B cell (primary cell): ENCODE measurements around the gene FRK. TPM values are rescaled to one million over a fixed set of nuclear protein-coding genes. Genes with fewer than 3 reads are reported as not detected.

Source experiments
- ATAC-seq: fragments of 200-7000 bp; cut with Tn5 transposase; one replicate; pipeline ENCODE4 v1.10.0; 2021; ENCODE audit warnings: low read depth, mild to moderate bottlenecking, moderate number of reproducible peaks, moderate library complexity
- CTCF ChIA-PET: fragments of 350-600 bp; sonication (Branson Sonifier 250); formaldehyde crosslinking; loops from one replicate; lab custom pipeline; 2021; ENCODE audit warnings: antibody characterized with exemption, inconsistent platforms; lab: Charles Lee
- POLR2A ChIA-PET: fragments of 350-600 bp; sonication (Branson Sonifier 250); formaldehyde crosslinking; loops from one replicate; lab custom pipeline; 2021; ENCODE audit warnings: antibody characterized with exemption; lab: Charles Lee
- DNase-seq: peaks from one replicate; pipeline ENCODE4 v3.0.0; 2013
- H2AFZ ChIP-seq: 2 replicates; pipeline ENCODE4 v1.6.1; 2012; ENCODE audit warnings: mild to moderate bottlenecking, low read depth, low read length; ENCODE audit not compliant: insufficient read depth, poor library complexity, severe bottlenecking
- H3K27ac ChIP-seq, 2 donors: 1 replicate in 1 of 2; 2 replicates in 1 of 2; pipeline ENCODE4 v1.5.1; 2012 to 2013; ENCODE audit warnings: low read length in 2 of 2, mild to moderate bottlenecking in 2 of 2, moderate library complexity in 1 of 2
- H3K27me3 ChIP-seq, 4 experiments: fragments of 200-600 bp in 1 of 4; sonication (generic) in 1 of 4; replicated peaks in 1 of 4; 1 replicate in 2 of 4; 2 replicates in 2 of 4; pipeline versions ENCODE4 v1.6.1 to v1.7.0; 2013 to 2016; ENCODE audit warnings: low read length in 3 of 4, mild to moderate bottlenecking in 2 of 4, mixed read lengths in 1 of 4, moderate library complexity in 1 of 4; ENCODE audit not compliant: insufficient read depth in 4 of 4, control insufficient read depth in 3 of 4; ENCODE audit errors: control extremely low read depth in 1 of 4
- H3K36me3 ChIP-seq, 2 experiments: replicated peaks in 1 of 2; 1 replicate in 1 of 2; 2 replicates in 1 of 2; pipeline versions ENCODE4 v1.6.1 to v1.7.1; 2013; ENCODE audit warnings: low read length in 1 of 2; ENCODE audit not compliant: insufficient read depth in 2 of 2, control insufficient read depth in 1 of 2; ENCODE audit errors: control extremely low read depth in 1 of 2, extremely low read depth in 1 of 2
- H3K4me1 ChIP-seq, 2 donors: fragments of 200-600 bp in 1 of 2; sonication (generic) in 1 of 2; 1 replicate in 1 of 2; 2 replicates in 1 of 2; pipeline versions ENCODE4 v1.5.1 to v1.6.1; 2013 to 2017; ENCODE audit warnings: low read length in 2 of 2; ENCODE audit not compliant: control insufficient read depth in 2 of 2, insufficient read depth in 2 of 2
- H3K4me2 ChIP-seq: replicated peaks from 2 replicates; pipeline ENCODE3; 2012; ENCODE audit warnings: mild to moderate bottlenecking, low read depth, low read length; ENCODE audit not compliant: poor library complexity, severe bottlenecking
- H3K4me3 ChIP-seq, 5 experiments: fragments of 200-600 bp in 1 of 5; sonication (generic) in 1 of 5; 1 replicate in 3 of 5; 2 replicates in 2 of 5; pipeline versions ENCODE4 v1.5.1 to v1.7.0; 2011 to 2016; ENCODE audit warnings: low read length in 4 of 5, mild to moderate bottlenecking in 4 of 5, low read depth in 2 of 5, control low read depth in 1 of 5, moderate library complexity in 1 of 5; ENCODE audit not compliant: insufficient read depth in 1 of 5; ENCODE audit errors: control extremely low read depth in 1 of 5, extremely low read depth in 1 of 5
- H3K79me2 ChIP-seq: fragments of 200-600 bp; sonication (generic); one replicate; pipeline ENCODE4 v1.6.0; 2016; ENCODE audit warnings: low read length; ENCODE audit not compliant: control insufficient read depth, insufficient read depth
- H3K9ac ChIP-seq: fragments of 200-600 bp; sonication (generic); 2 replicates; pipeline ENCODE4 v1.6.1; 2017; ENCODE audit warnings: mild to moderate bottlenecking, low read length, moderate library complexity
- H3K9me3 ChIP-seq, 3 donors: one replicate each; pipeline versions ENCODE4 v1.6.1 to v1.7.1; 2013; ENCODE audit warnings: low read length in 2 of 3; ENCODE audit not compliant: control insufficient read depth in 2 of 3, insufficient read depth in 1 of 3; ENCODE audit errors: control extremely low read depth in 1 of 3
- H4K20me1 ChIP-seq: 2 replicates; pipeline ENCODE4 v1.6.0; 2012; ENCODE audit warnings: mild to moderate bottlenecking, low read length; ENCODE audit not compliant: insufficient read depth, control insufficient read depth, poor library complexity, severe bottlenecking
- H3K27ac Mint-ChIP-seq: one replicate; pipeline ENCODE4 v1.8.0; 2021; ENCODE audit warnings: mixed read lengths
- H3K27me3 Mint-ChIP-seq: one replicate; pipeline ENCODE4 v1.8.0; 2021; ENCODE audit warnings: mixed read lengths
- H3K4me1 Mint-ChIP-seq: one replicate; pipeline ENCODE4 v1.8.0; 2021; ENCODE audit warnings: mixed read lengths
- H3K4me3 Mint-ChIP-seq: one replicate; pipeline ENCODE4 v1.8.0; 2021; ENCODE audit warnings: mixed read lengths
- H3K9me3 Mint-ChIP-seq: one replicate; pipeline ENCODE4 v1.8.0; 2022; ENCODE audit warnings: mixed read lengths; ENCODE audit not compliant: insufficient read depth
- EZH2 ChIP-seq: IDR thresholded peaks from 2 replicates; pipeline ENCODE4 v1.6.1; 2012; ENCODE audit warnings: borderline replicate concordance, low read depth, mild to moderate bottlenecking, moderate library complexity, low read length; ENCODE audit not compliant: insufficient read depth, poor library complexity, severe bottlenecking
- WGBS: methylation state at CpG from one replicate; pipeline ENCODE4 v1.1.5; 2013; ENCODE audit warnings: missing lambda C conversion rate; ENCODE audit not compliant: insufficient coverage; 5-methylcytosine and 5-hydroxymethylcytosine counted together
- intact Hi-C: fragments of 100-400 bp; cut with micrococcal nuclease; formaldehyde crosslinking; loops from one replicate; pipeline ENCODE4 v1.10.0; 2022
- polyA plus RNA-seq: library from polyadenylated mRNA; depleted of rRNA; stranded (reverse); fragments of >200 nt; gene quantifications from 2 replicates; pipeline ENCODE4 v1.2.3, GENCODE V29; 2012
- total RNA-seq, 2 donors: library from RNA; stranded (reverse); fragments of 120-200 nt in 1 of 2; gene quantifications; 1 replicate in 1 of 2; 2 replicates in 1 of 2; pipeline versions ENCODE4 v1.2.3 to v1.2.4, GENCODE V29; 2013 to 2022
- TF ChIP-seq, protein P1 (sequence below): fragments of 200-600 bp; IDR thresholded peaks from one replicate; pipeline ENCODE4 v1.8.0; 2022; ENCODE audit warnings: antibody characterized with exemption, mild to moderate bottlenecking

FRK gene
- total and polyA plus RNA-seq, 2 donors (not counting 1 experiment from before 2014, with no cell fraction given), result 0.01 to 0.07 TPM

DNA sequence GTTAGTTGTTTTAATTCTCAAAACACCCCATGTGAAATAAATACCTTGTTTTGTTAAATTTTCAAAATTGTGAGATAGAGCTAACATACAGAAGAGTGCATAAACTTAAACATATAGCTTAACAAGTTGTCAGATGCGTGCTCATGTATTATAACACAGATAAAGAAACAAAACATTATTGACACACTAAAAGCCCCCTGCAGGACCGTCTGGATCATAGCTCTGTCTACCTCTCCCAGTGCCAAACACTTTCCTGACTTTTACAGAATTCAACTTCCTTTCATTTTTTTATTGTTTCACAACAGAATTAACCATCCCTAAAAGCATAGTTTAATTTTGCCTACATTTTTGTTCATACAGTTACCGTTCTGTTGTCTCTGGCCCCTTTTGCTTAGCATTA lies 17.8 kb upstream of the FRK start:
- H3K9me3 Mint-ChIP-seq, result no peaks in the 10 kb centered on the region
- no peaks in the 10 kb centered on the region for H3K4me1 Mint-ChIP-seq
- H3K4me3 ChIP-seq, result no peak overlapping the region
- H4K20me1 ChIP-seq, result no peaks in the 10 kb centered on the region
- no peaks in the 10 kb centered on the region for H3K36me3 ChIP-seq
- H3K27me3 ChIP-seq, result peaks cover 0 to 6% (median 1%) of the 10 kb centered on the region in 4 experiments
- ChIA-PET POLR2A (no interaction called here), CTCF (interaction anchor here (0.7 to 2.2 kb wide), 3 partner anchors 18 to 69 kb away, joined by 3 to 10 read pairs (median 4); no protein-coding TSS in a partner anchor)
- H3K9me3 ChIP-seq, result no peaks in the 10 kb centered on the region
- H3K4me1 ChIP-seq, result no peaks in the 10 kb centered on the region
- intact Hi-C loops, result no loop called here
- TF ChIP-seq, protein P1, sequence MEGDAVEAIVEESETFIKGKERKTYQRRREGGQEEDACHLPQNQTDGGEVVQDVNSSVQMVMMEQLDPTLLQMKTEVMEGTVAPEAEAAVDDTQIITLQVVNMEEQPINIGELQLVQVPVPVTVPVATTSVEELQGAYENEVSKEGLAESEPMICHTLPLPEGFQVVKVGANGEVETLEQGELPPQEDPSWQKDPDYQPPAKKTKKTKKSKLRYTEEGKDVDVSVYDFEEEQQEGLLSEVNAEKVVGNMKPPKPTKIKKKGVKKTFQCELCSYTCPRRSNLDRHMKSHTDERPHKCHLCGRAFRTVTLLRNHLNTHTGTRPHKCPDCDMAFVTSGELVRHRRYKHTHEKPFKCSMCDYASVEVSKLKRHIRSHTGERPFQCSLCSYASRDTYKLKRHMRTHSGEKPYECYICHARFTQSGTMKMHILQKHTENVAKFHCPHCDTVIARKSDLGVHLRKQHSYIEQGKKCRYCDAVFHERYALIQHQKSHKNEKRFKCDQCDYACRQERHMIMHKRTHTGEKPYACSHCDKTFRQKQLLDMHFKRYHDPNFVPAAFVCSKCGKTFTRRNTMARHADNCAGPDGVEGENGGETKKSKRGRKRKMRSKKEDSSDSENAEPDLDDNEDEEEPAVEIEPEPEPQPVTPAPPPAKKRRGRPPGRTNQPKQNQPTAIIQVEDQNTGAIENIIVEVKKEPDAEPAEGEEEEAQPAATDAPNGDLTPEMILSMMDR, result no peak
- no peak for TF ChIP-seq EZH2
- no peak overlapping the region for H3K27ac Mint-ChIP-seq
- no peak overlapping the region for H3K9ac ChIP-seq
- no peak overlapping the region for H2AFZ ChIP-seq
- no peak overlapping the region for H3K27ac ChIP-seq
- H3K4me3 Mint-ChIP-seq, result no peak overlapping the region
- peaks cover 19% of the 10 kb centered on the region for H3K27me3 Mint-ChIP-seq
- no peak overlapping the region for H3K4me2 ChIP-seq
- 75% methylated on average over 2 of the region's 3 CpGs for WGBS
- DNase-seq, result no peak
- no peaks in the 10 kb centered on the region for H3K79me2 ChIP-seq
- no peak for ATAC-seq

DNA sequence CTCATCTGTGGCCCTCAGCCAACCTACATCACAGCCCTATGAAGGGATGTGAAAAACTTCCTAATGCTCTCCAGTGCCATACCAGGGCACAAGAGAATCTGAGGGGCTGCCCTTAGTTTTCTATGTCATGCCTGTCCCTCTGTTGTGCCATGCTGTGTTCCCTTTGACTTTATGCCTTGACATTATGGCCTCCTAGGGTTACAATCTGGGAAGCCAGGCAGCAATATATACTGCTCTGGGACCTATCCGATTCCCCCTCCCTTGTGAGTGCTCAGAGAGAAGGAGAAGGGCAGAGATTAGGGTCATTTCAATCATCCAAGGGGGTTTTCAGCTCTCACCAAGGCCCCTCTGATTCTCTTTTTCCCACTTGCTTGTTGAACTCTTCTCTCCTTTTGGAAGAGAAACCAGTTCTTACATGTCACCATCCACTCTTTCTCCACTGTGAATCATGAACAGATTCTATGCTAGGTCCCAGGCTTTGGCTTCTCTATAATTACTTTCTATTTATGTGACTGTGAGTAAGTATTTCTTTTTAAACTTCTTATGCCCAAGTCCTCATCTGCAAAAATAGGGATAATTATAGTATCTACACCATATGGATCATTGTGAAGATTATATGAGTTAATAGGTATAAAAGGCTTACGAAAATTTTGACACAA lies 14.2 kb upstream of the FRK start:
- 83% methylated on average over 1 of the region's 2 CpGs for WGBS
- no peak overlapping the region for H2AFZ ChIP-seq
- CTCF ChIA-PET, result interaction anchor here (0.6 to 1.3 kb wide), 3 partner anchors 13 to 66 kb away, joined by 3 to 4 read pairs (median 3); no protein-coding TSS in a partner anchor
- no peaks in the 10 kb centered on the region for H3K4me1 Mint-ChIP-seq
- H3K4me1 ChIP-seq, result peaks cover 0 to 3% of the 10 kb centered on the region in 2 donors
- no peak overlapping the region for H3K4me2 ChIP-seq
- no peaks in the 10 kb centered on the region for H3K36me3 ChIP-seq
- no peaks in the 10 kb centered on the region for H3K79me2 ChIP-seq
- H3K27ac ChIP-seq, result no peak overlapping the region
- no peak for ATAC-seq
- H3K27me3 ChIP-seq, result peaks cover 0 to 6% (median 1%) of the 10 kb centered on the region in 4 experiments
- POLR2A ChIA-PET, result no interaction called here
- H3K27me3 Mint-ChIP-seq, result peaks cover 13% of the 10 kb centered on the region
- no peak overlapping the region for H3K9ac ChIP-seq
- TF ChIP-seq, protein P1, result no peak
- no peak for TF ChIP-seq EZH2
- intact Hi-C loops, result no loop called here
- no peak overlapping the region for H3K27ac Mint-ChIP-seq
- H3K9me3 ChIP-seq, result no peaks in the 10 kb centered on the region
- no peak overlapping the region for H3K4me3 ChIP-seq
- H3K4me3 Mint-ChIP-seq, result no peak overlapping the region
- no peak for DNase-seq
- H4K20me1 ChIP-seq, result no peaks in the 10 kb centered on the region
- no peaks in the 10 kb centered on the region for H3K9me3 Mint-ChIP-seq
